Endothelial cell (in vitro differentiated cells): Measurements from ENCODE around the gene CLC. TPM values are rescaled to one million over a fixed set of nuclear protein-coding genes. Genes with fewer than 3 reads are reported as not detected.

Experiments used
- DNase-seq: peaks from one replicate; pipeline ENCODE4 v3.0.0; 2021; ENCODE audit warnings: low spot score
- H3K27ac Mint-ChIP-seq: one replicate; pipeline ENCODE4 v1.8.0; 2021; ENCODE audit warnings: mixed read lengths, inconsistent platforms; ENCODE audit not compliant: unreplicated experiment
- H3K27me3 Mint-ChIP-seq: one replicate; pipeline ENCODE4 v1.8.0; 2021; ENCODE audit warnings: mild to moderate bottlenecking, moderate library complexity, mixed read lengths, inconsistent platforms; ENCODE audit not compliant: unreplicated experiment
- H3K36me3 Mint-ChIP-seq: one replicate; pipeline ENCODE4 v1.8.0; 2021; ENCODE audit warnings: mild to moderate bottlenecking, low read depth, mixed read lengths, inconsistent platforms; ENCODE audit not compliant: unreplicated experiment
- H3K4me1 Mint-ChIP-seq: one replicate; pipeline ENCODE4 v1.8.0; 2021; ENCODE audit warnings: mild to moderate bottlenecking, mixed read lengths, inconsistent platforms; ENCODE audit not compliant: unreplicated experiment
- H3K4me3 Mint-ChIP-seq: one replicate; pipeline ENCODE4 v1.8.0; 2021; ENCODE audit warnings: mild to moderate bottlenecking, mixed read lengths, inconsistent platforms; ENCODE audit not compliant: unreplicated experiment
- H3K9me3 Mint-ChIP-seq: one replicate; pipeline ENCODE4 v1.8.0; 2021; ENCODE audit warnings: mixed read lengths, inconsistent platforms; ENCODE audit not compliant: unreplicated experiment
- long read RNA-seq: library from polyadenylated mRNA; unstranded; transcript quantifications from one replicate; pipeline ENCODE4 v2.0.0, GENCODE V29; 2020; ENCODE audit not compliant: unreplicated experiment
- total RNA-seq: library from RNA; stranded (reverse); fragmentation: NEBNext Ultra II Directional; extraction: Animal tissue kit (Norgen Biotek cat#: 25700); gene quantifications from one replicate; pipeline ENCODE4 v1.2.1, GENCODE V29; 2021; ENCODE audit not compliant: unreplicated experiment
- TF ChIP-seq, protein P1 (sequence below): fragments of 200-600 bp; sonication (generic); IDR thresholded peaks from one replicate; pipeline ENCODE4 v1.5.0; 2021; ENCODE audit warnings: antibody characterized with exemption; ENCODE audit not compliant: unreplicated experiment

CLC gene
- total RNA-seq, result not detected
- long read RNA-seq, result 0 reads

DNA sequence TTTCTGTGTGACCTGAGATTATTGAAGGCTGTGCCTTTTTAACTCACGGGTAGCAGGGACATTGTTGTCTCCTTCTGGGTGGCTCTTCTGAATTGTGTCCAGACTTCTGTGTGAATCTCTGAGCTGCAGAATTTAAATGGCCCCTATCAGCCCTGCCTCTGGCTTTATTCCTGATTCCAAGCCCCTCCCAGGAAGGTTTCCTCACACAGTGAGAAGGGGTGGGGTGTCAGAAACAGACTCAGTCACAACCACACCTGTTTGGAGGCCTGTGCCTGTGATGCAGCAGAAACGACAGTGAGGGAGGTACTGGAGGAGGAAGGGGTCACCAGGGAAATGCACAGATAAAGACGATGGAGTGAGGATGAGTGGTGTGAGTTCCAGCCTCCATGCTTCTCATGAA is at the start of gene CLC:
TSS of gene CLC (minus strand) at position 139 of the 400 bp plus-strand sequence. CDS start at position 62, 77 bp downstream.
- H3K36me3 Mint-ChIP-seq, result no peaks in the 10 kb centered on the region
- no peaks in the 10 kb centered on the region for H3K4me1 Mint-ChIP-seq
- H3K4me3 Mint-ChIP-seq, result no peak within 1 kb of the TSS
- DNase-seq, result no peak
- TF ChIP-seq, protein P1, sequence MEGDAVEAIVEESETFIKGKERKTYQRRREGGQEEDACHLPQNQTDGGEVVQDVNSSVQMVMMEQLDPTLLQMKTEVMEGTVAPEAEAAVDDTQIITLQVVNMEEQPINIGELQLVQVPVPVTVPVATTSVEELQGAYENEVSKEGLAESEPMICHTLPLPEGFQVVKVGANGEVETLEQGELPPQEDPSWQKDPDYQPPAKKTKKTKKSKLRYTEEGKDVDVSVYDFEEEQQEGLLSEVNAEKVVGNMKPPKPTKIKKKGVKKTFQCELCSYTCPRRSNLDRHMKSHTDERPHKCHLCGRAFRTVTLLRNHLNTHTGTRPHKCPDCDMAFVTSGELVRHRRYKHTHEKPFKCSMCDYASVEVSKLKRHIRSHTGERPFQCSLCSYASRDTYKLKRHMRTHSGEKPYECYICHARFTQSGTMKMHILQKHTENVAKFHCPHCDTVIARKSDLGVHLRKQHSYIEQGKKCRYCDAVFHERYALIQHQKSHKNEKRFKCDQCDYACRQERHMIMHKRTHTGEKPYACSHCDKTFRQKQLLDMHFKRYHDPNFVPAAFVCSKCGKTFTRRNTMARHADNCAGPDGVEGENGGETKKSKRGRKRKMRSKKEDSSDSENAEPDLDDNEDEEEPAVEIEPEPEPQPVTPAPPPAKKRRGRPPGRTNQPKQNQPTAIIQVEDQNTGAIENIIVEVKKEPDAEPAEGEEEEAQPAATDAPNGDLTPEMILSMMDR, result no peak
- no peaks in the 10 kb centered on the region for H3K27me3 Mint-ChIP-seq
- no peak within 1 kb of the TSS for H3K27ac Mint-ChIP-seq
- H3K9me3 Mint-ChIP-seq, result no peaks in the 10 kb centered on the region

DNA sequence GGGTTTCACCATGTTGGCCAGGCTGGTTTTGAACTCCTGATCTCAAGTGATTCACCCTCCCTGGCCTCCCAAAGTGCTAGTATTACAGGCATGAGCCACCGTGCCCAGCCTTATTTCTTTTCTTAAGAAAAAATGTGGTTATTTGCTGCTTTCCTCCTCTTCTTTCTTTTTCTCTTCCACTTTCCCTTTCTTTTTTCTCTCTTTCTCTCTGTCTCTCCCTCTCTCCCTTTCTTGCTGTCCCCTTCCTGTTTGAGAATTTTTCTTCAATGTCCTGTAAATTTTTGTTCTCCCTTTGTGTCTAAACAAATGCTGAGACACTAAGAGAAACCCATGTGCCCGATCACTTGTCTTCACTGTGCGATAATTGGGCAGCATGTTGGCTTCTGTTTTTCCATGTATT is 43.1 kb upstream of the CLC start:
- TF ChIP-seq, protein P1, result no peak
- Mint-ChIP-seq H3K36me3 (no peaks in the 10 kb centered on the region), H3K27ac (no peak overlapping the region), H3K4me3 (no peak overlapping the region), H3K27me3 (no peaks in the 10 kb centered on the region), H3K9me3 (no peaks in the 10 kb centered on the region), H3K4me1 (no peaks in the 10 kb centered on the region)
- DNase-seq, result no peak

DNA sequence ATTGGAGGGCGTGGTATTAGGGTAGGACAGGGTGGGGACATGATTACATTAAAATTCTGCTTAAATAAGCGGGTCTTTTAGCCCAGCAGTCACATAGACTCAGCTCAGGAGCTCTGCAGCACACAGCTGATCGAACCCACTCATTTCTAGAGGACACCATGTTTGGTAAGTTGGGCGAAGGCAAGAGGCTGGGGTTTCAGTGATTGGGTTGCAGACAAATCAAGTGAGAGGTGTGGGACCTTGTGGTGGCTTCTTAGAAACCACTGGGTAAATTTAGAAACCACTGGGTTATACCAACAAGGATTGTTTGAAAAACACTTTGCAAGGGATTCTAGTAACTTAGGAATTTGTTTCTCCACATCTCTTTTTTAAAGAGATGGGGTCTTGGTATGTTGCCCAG is 40.9 kb upstream of the CLC start, which contains the start of gene LEUTX:
TSS of gene LEUTX (plus strand) at position 92 of the 400 bp plus-strand sequence. CDS start at position 159, 67 bp downstream.
- H3K9me3 Mint-ChIP-seq, result no peaks in the 10 kb centered on the region
- H3K27ac Mint-ChIP-seq, result no peak within 1 kb of the TSS
- no peaks in the 10 kb centered on the region for H3K27me3 Mint-ChIP-seq
- H3K4me1 Mint-ChIP-seq, result no peaks in the 10 kb centered on the region
- TF ChIP-seq, protein P1, result no peak
- no peak for DNase-seq
- H3K4me3 Mint-ChIP-seq, result no peak within 1 kb of the TSS
- no peaks in the 10 kb centered on the region for H3K36me3 Mint-ChIP-seq

DNA sequence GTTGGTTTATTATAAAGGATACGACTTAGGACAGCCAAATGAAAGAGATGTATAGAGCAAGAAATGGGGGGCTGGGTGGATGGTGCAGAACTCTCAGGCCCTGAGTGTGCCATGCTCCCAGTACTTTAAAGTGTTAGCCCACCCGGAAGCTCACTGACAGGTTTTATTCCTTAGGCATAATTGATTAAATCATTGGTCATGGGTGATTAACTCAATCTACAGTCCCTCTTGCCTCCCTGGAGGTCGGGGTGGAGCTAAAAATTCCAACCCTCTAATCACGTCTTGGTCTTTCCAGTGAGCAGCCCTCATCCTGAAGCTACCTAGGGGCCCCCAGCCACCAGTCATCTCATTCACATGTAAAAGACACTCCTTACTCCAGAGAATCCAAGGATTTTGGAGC is 31.0 kb upstream of the CLC start:
- Mint-ChIP-seq H3K36me3 (no peaks in the 10 kb centered on the region), H3K9me3 (no peaks in the 10 kb centered on the region), H3K27me3 (peaks cover 1% of the 10 kb centered on the region), H3K4me3 (no peak overlapping the region), H3K27ac (no peak overlapping the region), H3K4me1 (no peaks in the 10 kb centered on the region)
- TF ChIP-seq, protein P1, result no peak
- DNase-seq, result no peak

DNA sequence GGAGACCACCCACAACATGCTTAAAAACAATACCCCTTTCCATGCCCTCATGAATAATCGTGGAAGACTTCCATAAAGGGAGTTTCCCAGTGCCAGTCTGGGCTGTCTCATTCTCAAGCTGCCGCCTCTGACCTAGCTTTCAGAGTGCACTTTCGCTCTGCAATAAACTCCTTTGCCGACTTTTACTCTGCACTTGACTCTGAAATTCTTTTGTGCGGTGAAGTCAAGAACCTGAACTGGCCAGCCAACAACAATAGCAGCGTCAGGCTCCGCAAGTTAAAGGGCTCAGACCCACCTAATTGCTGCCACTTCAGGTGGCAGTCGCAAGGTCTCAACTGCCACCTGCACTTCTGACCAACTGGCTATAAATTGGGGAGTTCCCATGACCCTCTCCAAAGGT is 30.5 kb upstream of the CLC start:
- H3K36me3 Mint-ChIP-seq, result no peaks in the 10 kb centered on the region

More for the DNA sequence above, 30.5 kb upstream of the CLC start:
- TF ChIP-seq, protein P1, result no peak
- H3K4me1 Mint-ChIP-seq, result no peaks in the 10 kb centered on the region
- H3K27me3 Mint-ChIP-seq, result peaks cover 1% of the 10 kb centered on the region
- H3K27ac Mint-ChIP-seq, result no peak overlapping the region
- no peak overlapping the region for H3K4me3 Mint-ChIP-seq
- no peak for DNase-seq
- no peaks in the 10 kb centered on the region for H3K9me3 Mint-ChIP-seq
